Activated T-cell treated with anti-CD3 and anti-CD28 coated beads, Interleukin-2, amount 50 U/mL, for 48 hours (primary cell): ENCODE results near the gene AGBL2.

ENCODE experiments used
- DNase-seq, 2 experiments: peaks; one replicate each; pipeline ENCODE4 v3.0.0-alpha.2; 2020

The AGBL2 gene

DNA sequence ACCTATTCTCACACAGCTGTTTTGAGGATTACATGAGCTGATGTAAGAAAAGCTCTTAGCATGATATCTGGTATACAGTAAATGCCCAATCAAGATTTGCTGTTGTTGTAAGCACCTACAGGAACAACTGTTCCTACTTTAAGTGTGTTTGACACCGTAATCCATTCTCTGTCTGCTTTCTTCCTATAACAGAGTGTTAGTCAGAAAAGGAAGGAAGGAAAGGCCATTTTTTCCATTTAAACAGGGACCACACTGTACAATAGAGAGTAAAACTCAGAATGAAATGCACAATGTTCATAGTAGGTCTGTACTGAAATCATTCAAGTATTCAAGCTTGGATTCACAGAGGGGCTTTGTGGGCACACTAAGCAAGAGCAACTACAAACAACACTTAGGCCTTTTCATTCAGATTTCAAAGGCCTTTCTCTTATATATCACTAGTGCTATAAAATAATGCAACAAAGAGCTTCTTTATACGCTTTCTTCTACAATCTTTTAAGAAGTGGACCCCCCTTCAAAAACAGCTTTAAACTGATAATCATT lies 94.3 kb downstream of the AGBL2 start:
- no peak for DNase-seq

DNA sequence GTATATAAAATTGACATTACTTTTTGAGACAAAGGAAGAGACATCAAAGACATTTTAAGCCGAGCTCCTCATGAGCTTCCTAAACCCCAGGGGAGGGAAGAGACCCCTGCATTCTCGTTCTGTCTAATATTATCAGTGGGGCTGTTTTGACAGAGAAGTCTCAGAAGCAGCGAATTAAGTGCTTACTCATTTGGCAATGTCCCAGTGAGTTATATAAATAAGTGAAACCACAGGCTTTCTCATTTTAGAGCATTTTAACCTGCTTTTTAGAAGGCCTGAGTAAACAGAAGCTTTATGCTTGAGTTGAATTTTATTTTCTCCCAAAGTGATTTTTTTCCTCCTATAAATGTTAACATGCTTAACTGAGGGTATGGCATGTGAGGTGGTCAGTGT lies 97.8 kb downstream of the AGBL2 start:
- no peak for DNase-seq

DNA sequence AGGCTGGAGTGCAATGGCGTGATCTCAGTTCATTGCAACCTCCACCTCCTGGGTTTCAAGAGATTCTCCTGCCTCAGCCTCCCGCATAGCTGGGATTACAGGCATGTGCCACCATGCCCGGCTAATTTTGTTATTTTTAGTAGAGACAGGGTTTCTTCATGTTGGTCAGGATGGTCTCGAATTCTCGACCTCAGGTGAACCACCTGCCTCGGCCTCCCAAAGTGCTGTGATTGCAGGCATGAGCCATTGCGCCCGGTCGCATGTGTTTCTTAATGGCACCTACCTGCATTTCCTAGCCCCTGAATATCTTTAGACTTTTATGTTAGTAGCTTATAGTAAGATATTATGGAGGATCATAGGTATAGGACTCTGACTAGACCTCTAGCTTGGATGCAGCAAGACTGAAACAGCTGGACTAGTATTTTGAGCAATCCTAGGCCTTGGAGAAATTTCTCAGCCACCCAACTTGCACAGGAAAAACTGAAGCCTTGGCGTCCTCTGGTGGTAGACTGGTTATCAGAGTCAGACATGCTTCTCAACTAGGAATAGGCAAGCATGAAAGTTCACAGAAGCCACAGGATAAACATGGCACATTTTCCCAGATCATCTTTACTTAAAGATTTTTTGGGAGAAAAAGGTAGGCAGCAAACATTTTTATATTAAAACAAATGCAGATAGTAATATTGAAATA lies 98.3 kb downstream of the AGBL2 start:
- no peak for DNase-seq

DNA sequence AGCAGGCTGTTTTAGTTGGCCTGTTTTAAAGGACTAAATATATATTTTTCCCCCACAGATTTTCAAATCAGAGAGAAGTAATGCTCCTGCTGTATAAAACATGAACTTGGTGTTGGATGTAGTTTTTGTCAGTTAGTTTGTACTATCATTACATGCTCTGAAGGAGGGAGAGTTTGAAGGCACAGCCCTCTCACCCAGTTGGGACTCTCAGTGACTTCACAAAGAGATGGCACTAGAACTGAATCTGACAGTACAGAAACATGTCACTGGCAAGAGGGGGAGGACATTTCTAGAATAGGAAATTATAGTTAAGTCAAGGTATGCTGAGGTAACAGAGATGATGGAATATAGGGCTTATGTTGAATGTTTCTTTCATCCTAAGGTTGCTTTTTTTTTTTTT lies 99.9 kb downstream of the AGBL2 start:
- DNase-seq = no peak

DNA sequence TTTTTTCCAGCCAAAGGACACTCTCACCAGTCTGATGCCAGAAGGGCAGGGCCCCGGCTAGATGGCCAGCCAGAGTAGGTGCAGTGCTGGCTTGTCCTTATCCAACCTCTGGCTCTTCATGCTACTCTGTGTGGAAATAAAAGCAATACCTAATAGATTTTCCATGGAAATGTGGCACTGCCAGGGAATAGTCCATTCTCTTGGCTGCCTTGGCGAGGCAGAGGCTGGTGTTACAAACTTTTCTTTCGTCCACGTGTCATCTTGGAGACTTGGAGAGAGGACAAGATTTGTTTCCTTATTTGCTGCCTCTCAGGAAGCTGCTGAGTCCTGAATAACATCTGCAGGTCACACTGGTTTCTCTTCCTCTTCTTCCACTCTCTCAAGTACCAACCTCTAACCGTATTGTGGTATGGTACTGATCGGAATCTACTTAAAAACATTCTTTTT lies 103.8 kb downstream of the AGBL2 start:
- DNase-seq = no peak

DNA sequence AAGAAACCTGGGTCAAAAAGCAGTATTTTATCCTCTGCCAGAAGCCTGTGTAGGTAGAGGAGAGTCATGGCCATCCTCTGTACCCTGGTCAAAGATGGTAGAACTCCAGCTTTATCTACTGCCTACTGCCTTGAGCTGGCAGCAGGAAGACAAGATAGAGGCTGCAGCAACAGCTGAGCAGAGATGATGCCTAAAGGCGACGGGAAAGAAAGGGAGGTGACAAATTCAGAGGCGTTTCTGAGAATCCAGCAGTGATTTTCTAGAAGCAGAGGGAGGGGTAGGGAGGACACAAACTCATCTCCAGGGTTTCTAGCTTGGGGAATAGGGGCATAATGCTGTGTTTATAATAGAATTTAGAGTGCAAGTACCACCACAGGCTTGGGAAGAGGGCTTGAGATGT lies 105.5 kb downstream of the AGBL2 start:
- DNase-seq = no peak
